ENCODE measurements around the gene MMAA.
"Not testable (repeated sequence)": the region's sequence is repeated elsewhere in the genome, so short reads cannot be mapped to it uniquely, and the experiment has no call there.

MMAA gene

DNA sequence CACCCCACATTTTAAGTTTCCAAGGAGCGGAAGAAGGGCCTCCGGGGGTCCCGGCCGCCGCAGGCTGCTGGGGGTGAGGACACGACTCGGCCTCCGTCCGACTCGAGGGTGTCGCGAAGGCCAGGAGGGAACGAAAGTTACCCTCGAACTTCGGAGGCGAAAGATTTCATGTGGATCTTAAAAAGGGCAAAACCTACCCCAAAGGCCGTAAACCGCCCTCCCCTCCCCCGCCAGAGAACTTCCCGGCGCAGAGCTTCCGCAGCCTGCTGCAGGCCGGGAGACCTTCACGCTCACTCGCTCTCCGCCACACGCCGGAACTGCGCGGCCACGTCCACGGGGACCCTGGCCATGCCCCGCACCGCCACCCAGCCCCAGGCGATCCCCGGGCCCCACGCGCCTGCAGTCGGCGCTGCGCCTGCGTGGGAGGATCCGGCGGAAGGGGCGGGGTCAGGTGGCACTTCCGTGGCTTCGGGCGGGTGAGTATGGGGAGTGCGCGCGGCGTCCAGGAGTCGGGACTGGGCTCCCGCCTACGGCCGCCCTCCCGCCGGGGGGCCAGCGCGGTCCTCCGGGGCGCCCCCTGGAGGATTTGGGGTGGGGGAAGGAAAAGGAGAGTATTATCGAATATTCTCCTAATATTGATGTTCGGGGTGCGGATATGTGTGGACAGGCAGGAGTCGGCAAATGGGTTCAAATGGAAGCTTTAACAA is at the start of gene MMAA:
Gene MMAA, plus strand, starts transcription at position 454 of the 707 bp plus-strand sequence. CDS start 19,755 bp downstream, outside the sequence.
- DNase-seq (ENCODE audit: low read depth in 3 of 3, low spot score in 1 of 3) = peak; percentile 77 to 93 (median 86)

DNA sequence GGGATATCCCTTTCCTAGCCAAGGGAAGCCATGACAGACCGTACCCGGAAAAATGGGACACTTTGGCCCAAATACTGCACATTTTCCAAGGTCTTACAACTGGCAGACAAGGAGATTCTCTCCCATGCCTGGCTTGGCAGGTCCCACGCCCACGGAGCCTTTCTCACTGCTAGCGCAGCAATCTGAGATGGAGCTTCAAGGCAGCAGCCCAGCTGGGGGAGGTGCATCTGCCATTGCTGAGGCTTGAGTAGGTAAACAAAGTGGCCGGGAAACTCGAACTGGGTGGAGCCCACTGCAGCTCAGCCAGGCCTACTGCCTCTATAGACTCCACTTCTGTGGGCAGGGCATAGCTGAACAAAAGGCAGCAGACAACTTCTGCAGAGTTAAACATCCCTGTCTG is 44.6 kb upstream of the MMAA start:
- DNase-seq (ENCODE audit: low read depth in 3 of 3, low spot score in 1 of 3) = not testable (repeated sequence)

DNA sequence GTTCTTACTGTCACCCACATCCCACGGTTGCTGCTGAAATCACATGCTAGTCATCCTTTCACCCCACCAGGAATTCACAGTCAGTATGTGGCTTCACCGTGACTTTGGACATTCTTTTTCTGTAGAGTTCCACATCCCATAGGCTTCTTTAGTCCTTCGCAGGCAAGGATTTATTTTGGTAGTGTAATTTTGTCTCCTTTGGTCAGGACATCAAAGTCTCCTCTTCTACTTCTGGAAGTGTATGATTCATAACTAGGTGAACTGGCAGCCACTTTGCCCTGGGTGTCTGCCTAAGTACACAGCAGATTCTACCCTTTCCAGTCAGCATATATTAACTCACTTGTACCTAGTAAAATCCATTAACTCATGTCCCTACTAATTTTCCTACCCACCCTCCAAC is 38.3 kb upstream of the MMAA start:
- no peak for DNase-seq (ENCODE audit: low read depth in 3 of 3, low spot score in 1 of 3)

DNA sequence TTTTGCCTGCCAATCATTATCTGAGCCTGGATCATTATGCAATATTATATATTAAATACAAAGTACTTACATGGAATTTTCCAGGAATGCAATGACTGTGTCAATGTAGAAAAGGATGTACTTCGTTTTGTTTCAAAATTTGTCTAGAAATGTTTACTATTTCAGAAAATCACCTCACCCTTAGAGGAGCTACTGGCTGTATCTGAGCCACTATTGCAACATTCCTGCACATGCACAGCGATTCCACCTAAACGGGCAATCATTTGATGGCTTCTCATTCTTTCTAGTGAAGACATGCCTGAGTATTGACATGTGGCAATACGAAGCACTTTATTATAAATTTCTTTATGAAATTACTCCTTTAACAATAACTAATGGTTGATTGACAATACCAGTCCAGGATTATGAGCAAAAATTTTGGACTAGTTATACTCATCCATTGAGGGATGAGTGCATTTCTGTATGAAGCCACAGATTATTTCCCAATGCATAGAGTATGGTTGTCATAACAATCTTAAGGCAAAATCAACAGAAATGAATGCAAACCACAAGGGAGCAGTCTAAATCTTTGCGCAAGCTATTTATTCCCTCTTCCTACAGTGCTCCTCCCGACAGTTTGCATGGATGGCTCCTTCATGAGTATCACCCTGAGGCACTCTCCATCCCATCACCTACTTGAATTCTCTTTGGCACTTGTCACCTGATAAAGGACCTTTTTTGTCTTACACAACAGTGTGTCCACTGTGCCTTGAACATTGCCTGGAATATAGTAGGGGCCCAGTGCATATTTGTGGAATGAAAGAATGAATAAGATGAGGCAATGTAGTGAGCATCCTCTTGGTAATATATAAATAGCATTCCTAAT is 35.8 kb upstream of the MMAA start:
- no peak for DNase-seq (ENCODE audit: low read depth in 3 of 3, low spot score in 1 of 3)

DNA sequence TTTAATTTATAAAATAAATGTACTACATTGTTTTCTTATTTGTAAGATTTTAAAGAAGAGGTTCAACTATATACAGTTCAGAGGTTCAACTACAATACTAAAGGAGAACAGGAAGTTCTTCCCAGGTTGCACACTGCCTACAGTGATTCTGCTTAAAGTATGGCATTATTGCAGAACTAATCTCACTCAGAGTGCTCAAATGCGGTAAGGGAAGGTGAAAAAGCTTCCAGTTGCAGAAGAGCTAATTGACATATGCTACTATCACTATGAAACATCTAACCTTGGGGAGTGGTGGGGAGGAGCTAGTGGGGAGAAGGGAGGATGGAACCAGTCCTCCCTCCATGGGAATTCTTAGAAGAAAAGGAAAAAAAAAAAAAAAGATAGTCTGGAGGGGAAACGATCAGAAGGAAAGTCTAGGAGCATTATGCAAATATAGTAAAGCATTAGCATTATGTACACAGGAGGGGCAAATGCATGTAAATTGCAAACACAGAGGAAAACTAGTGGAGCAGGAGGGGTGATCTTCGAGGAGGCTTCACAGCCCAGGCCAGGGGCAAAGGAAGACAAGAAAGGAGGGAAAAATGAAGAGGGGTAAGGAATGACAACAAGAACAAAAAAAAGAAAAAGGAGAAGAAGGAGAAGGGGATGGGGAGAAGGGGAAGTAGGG is 32.0 kb upstream of the MMAA start:
- no peak for DNase-seq (ENCODE audit: low read depth in 3 of 3, low spot score in 1 of 3)

DNA sequence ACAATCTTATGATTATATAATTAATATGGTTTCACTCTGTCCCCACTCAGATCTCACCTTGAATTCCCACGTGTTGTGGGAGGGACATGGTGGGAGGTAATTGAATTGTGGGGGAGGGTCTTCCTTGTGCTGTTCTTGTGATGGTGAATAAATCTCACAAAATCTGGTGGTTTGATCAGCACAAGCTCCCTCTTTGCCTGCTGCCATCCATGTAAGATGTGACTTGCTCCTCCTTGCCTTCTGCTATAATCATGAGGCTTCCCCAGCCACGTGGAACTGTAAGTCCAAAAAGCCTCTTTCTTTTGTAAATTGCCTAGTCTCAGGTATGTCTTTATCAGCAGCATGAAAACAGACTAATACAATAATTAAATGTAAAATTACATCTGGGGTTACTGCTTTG is 29.8 kb upstream of the MMAA start:
- DNase-seq (ENCODE audit: low read depth in 3 of 3, low spot score in 1 of 3) = not testable (repeated sequence)

DNA sequence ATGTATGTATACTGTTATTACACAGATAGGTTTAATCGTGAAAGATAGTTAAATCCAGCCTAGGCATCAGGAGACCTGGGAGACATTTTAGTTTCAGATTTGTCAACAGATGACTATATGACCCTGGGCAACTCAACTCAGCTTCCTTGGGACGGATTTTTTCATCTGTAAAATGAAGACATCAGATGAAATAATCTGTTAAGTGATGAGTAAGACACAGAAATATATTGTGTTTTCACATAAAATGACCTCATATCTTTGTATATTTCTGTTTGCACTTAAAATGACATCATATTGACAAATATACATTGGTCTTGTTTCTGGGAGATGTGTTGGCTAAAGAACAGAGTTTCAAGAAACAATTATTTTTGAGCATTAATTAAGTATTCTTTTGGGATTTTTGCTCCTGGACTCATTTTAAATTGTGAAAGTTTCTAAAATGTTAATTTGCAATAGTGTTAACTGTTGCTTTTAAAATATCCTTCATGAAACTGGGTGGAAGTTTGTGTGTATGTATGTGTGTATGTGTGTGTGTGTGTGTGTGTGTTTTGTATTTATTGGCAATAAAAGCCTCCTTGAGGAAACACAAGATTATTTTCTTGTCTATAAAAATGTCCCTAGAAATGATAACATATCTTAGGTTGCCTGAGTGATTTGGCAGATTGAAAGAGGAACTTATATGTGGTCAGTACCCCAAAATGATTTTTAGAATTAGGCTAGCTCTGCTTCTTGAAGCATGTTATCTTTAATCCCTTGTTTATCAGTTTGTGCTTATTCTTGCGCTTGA is 29.1 kb upstream of the MMAA start:
- no peak for DNase-seq (ENCODE audit: low read depth in 3 of 3, low spot score in 1 of 3)

DNA sequence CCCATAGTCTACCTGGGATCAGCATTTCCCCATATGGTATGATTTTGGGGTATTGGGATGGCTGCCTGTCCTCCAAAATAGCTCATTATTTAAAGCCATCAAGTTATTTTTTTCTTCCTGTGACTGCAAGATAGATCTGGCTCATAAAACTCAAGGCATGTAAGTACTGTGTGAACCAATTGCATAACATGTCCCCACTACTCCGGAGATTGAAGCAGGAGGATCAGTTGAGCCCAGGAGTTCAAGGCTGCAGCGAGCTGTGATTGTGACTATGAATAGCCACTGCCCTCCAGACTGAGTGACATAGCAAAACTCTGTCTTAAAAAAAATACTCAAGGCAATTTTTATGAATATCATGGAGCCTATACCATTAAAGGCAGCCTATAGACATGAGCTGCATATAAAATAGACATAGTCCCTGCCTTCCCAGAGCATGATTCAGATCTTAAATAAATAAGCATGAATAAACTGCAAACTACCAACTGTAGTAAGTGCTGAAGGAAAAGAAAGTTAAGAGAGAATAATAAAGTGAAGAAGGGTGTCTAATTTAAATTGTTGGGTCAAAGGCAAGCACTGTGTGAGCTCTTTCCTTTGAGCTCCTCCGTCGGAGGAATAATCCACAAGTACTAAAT is 16.9 kb upstream of the MMAA start:
- no peak for DNase-seq (ENCODE audit: low read depth in 3 of 3, low spot score in 1 of 3)

DNA sequence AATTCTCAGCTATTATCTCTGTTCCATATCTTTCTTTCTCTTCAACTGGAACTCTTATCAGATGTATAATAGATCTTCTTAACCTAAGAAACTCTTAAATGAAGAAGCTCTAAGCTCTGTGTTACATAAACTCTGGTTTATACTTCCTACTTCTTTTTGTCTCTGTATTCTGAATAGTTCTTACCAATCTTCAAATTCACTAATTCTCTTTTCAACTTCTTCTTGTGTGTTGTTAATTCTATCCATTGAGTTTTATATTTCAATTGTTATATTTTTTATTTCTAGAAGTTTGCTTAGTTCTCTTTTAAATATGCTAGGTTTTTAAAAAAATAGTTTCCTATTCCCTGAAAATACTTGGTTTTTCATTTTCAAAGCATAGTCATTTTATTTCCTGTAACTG is 13.2 kb upstream of the MMAA start:
- no peak for DNase-seq (ENCODE audit: low read depth in 3 of 3, low spot score in 1 of 3)

DNA sequence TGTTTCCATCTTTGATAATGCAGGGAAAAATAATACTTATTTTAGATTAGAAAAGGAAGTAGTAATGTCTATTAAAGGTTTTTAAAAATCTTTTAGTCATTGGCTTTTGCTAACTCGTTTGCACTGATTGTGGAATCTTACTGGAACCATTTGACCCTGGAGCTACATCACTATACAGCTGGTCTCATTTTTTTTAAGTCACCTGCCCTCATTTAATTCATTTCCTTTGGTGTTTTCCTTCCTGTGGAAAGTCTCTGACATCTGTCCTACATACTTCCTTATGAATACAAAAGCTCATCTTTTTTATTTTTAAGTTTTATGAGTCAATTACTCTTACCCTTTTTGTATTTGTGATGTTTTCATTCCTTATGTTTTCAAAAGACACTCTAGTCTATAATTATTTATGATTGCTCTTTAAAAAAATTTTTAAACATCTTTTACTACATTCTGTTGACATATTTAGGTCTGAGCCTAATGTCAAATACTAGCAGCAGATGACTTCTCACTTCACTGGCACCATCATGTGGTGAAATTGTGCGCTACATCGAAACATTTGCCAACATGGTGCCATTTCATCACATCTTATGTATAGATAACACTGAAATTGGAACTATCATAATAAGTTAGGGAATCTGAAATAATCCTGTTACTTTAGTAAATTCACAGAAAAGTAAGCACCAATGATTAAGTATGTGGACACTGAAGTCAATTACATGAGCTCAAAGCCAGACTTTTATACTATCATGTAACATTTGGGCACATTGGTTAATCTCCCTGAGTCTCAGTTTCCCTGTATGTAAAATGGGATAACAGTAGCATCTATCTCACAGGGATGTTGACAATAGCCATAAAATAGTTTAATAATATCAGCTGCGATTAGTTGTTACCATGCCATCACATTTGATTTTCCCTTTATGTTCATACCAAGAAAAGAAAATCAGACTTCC is 9.4 kb upstream of the MMAA start:
- DNase-seq (ENCODE audit: low read depth in 3 of 3, low spot score in 1 of 3) = peak in 2 of 3 donors; percentile 31 to 62

DNA sequence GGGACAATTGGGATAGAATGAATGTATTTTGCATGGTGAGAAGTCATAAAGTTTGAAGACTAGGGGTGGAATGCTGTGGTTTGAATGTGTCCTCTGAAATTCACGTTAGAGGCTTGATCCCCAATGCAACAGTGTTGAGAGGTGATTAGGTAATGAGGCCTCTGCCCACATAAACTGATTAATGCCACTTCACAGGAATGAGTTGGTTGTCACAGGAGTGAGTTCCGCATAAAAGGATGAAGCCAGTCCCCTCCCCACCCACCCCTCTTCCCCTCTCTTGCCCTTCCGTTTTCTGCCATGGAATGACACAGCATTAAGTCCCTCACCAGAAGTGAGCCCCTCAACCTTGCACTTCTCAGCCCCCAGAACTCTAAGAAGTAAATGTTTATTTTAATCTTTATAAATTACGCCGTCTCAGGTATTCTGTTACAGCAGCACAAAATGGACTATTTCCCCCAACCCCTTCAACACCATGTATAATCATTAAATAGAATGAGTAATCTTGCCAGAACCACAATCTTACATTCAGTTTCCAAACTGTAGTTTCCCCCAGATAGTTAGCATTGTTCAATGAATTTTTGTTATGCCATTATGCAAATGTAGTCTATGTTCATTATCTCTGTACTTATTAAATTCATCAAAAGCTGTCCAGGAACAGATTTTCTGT is 5.5 kb upstream of the MMAA start:
- no peak for DNase-seq (ENCODE audit: low read depth in 3 of 3, low spot score in 1 of 3)

DNA sequence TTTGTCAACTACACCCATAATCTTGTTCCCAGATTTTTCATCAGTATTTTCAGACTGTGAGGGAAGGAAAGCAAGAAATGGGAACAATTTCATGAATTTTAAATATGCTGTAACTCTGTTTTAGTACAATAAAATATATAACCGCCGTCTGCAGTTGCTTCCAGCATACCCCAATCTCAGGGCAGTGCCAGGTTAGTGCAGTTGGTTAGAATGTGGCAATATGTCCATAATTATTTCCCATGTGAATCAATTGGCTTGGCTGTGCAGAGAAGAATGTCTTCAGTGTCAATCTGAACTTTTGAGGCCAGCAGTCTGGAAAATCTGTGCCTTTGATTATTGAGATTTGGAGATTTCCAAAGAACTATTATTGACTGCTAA is 5.0 kb upstream of the MMAA start:
- no peak for DNase-seq (ENCODE audit: low read depth in 3 of 3, low spot score in 1 of 3)

DNA sequence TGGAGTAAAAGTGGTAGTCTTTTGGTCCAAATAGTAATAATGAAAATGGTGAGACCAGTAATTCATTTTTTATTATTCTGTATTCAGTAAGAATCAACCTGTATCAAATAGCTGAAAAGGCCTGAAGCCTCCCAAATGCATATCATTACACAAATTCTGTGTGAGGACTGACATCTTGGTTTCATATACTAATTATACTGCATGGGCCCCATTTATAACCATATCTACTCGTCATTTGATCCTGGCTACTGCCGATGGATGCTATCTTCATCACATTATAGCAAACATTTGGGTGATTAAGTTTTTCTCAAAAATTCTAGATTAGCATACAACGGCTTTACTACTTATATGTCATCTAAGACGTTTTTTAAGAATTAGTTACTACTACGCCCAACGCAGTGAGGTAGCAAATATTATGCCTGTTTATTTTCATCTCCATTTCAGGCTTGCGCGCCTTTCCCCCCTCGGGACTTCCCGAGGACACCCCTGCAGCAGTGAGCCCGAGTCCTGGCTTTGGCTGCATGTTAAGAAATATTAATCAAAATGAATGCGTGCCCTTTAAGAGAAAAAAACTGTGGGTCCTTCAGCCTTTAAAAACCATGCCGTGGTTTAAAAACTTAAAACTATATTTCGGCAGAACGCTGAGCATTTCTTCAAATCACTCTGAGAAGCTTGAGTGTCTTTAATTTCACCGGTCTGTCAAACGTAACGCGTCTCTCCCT is 814 bp upstream of the MMAA start:
- DNase-seq (ENCODE audit: low read depth in 3 of 3, low spot score in 1 of 3) = no peak

DNA sequence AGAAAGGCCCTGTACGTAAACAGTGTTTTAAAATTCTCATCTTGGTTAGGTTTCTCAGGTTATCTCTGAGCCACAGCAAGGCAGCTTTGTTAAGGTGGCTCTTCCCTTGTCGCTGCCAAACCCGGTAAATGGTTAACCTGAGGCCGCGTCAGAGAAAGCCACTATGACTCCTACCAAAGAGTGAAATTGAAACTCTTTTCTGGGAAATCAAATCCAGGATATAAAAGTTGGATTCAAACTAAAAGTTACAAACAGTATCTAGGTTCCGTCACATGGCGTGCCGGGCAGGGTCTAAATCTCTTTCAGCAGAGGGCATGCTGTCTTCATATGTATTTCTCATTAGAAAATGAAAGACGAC is 433 bp downstream of the MMAA start:
- DNase-seq (ENCODE audit: low read depth in 3 of 3, low spot score in 1 of 3) = peak in 1 of 3 donors; percentile 18

DNA sequence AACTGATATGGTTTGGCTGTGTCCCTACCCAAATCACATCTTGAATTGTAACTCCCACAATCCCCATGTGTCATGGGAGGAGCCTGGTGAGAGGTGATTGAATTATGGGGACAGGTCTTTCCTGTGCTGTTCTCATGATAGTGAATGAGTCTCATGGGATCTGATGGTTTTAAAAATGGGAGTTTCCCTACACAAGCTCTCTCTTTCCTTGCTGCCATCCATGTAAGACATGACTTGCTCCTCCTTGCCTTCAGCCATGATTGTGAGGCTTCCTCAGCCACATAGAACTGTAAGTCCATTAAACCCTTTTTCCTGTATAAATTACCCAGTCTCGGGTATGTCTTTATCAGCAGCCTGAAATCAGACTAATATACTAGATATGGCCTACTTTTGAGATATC is 2.9 kb downstream of the MMAA start:
- not testable (repeated sequence) for DNase-seq (ENCODE audit: low read depth in 3 of 3, low spot score in 1 of 3)

DNA sequence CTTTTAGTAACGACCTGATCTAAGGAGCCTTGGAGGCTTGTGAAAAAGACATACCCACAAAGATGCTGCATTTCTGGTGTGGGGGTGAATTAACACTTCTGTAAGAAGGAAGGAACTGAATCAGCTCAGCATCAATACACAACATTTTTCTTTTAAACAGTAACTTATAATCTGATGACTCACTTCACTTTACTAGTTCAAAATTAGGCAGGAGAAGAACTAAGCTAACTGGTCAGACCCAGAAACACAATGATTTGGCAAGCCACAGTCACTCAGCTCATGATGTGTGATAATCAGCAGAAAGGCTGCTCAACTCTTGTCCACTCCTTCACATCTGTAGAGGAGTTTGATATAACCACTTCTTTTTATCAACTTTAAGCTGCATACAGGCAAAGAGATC is 4.6 kb downstream of the MMAA start:
- DNase-seq (ENCODE audit: low read depth in 3 of 3, low spot score in 1 of 3) = no peak

DNA sequence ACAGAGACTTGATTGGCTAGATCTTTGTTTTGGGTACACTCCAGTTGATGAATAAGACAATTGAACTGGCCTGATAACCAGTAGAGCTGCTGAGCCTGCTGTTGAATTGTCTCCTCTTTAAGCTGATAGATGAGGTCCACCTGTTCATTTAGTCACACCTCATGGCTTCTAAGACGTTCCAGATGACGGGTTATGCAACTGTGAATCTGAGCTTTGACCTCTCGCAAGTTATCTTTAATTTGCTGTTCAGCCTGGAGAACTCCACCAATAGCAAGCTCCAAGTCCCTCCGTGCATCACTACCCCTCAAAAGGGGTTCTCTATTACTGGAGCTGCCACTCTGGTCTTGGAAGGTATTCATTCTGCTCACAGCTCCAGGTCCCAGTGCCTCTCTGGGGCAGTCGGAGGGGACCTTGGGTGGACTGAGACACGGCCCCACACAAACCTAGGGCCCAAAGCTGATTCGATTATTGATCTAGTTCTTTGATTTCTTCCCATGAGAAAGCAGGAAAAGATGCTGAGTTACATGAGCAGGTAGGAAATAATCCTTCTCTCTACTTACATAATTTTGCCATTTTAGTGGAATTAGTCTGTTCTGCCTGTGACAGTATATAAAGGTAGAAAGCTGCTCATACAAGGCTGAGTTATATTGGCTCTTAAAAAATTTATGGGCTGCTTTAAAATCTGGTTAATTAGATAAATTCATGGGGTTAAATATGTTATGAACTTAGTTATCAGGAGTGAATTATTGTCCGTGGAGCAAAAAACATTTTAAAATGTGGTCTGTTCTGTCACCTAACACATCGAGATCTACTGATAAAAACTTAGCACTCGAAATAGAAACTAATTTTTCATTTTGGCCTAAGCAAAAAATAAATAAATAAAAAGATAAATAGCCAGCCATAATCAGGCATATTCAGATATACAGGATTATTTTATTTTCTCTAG is 6.8 kb downstream of the MMAA start:
- DNase-seq (ENCODE audit: low read depth in 3 of 3, low spot score in 1 of 3) = no peak

Measured in stimulated activated CD4-positive, alpha-beta T cell treated with anti-CD3 and anti-CD28 coated beads, TNF-alpha, amount 100 ng/mL, for 1 hour (primary cell).